Neuron (in vitro differentiated cells): ENCODE results near the gene CMA1.
"Not testable (repeated sequence)": the region's sequence is repeated elsewhere in the genome, so short reads cannot be mapped to it uniquely, and the experiment has no call there.

Source experiments
- H2AFZ ChIP-seq: one replicate; pipeline ENCODE4 v1.6.1; 2013; ENCODE audit warnings: low read depth, mild to moderate bottlenecking, inconsistent platforms, low read length, moderate library complexity
- H3K27me3 ChIP-seq: one replicate; pipeline ENCODE4 v1.6.1; 2013; ENCODE audit warnings: low read length; ENCODE audit not compliant: insufficient read depth
- H3K36me3 ChIP-seq: one replicate; pipeline ENCODE4 v1.6.1; 2013; ENCODE audit warnings: low read length; ENCODE audit not compliant: insufficient read depth
- H3K4me1 ChIP-seq: one replicate; pipeline ENCODE4 v1.6.1; 2013; ENCODE audit warnings: low read length; ENCODE audit not compliant: insufficient read depth
- H3K4me3 ChIP-seq: 2 replicates; pipeline ENCODE4 v1.5.1; 2013; ENCODE audit warnings: mild to moderate bottlenecking, low read length, moderate library complexity
- H3K9me3 ChIP-seq: one replicate; pipeline ENCODE4 v1.6.1; 2013; ENCODE audit warnings: low read length

The CMA1 gene

GRCh38 chr14:24483604-24484252 lies 24.3 kb downstream of the CMA1 start:
- Histone ChIP-seq H3K4me1 (no peaks in the 10 kb centered on the region), H2AFZ (no peak overlapping the region), H3K4me3 (no peak overlapping the region), H3K9me3 (no peaks in the 10 kb centered on the region), H3K36me3 (no peaks in the 10 kb centered on the region), H3K27me3 (no peaks in the 10 kb centered on the region)

- H3K4me1 ChIP-seq, H2AFZ ChIP-seq, H3K4me3 ChIP-seq, H3K36me3 ChIP-seq, H3K27me3 ChIP-seq, H3K9me3 ChIP-seq: not testable (repeated sequence)
Observed at GRCh38 chr14:24482699-24483303, 25.3 kb downstream of the CMA1 start.

- H3K4me1 ChIP-seq: no peaks in the 10 kb centered on the region
- no peak overlapping the region for H3K4me3 ChIP-seq
- no peaks in the 10 kb centered on the region for H3K27me3 ChIP-seq
- no peaks in the 10 kb centered on the region for H3K9me3 ChIP-seq
- no peak overlapping the region for H2AFZ ChIP-seq
- H3K36me3 ChIP-seq: no peaks in the 10 kb centered on the region
Observed at GRCh38 chr14:24481622-24482324, 26.3 kb downstream of the CMA1 start.

- not testable (repeated sequence) for H3K36me3 ChIP-seq, H2AFZ ChIP-seq, H3K9me3 ChIP-seq, H3K4me3 ChIP-seq, H3K27me3 ChIP-seq, H3K4me1 ChIP-seq
Observed at GRCh38 chr14:24479999-24480398, 28.1 kb downstream of the CMA1 start.

GRCh38 chr14:24475261-24475660 lies 32.8 kb downstream of the CMA1 start:
- H3K9me3 ChIP-seq: no peaks in the 10 kb centered on the region
- no peak overlapping the region for H3K4me3 ChIP-seq
- H3K36me3 ChIP-seq: no peaks in the 10 kb centered on the region
- H3K4me1 ChIP-seq: no peaks in the 10 kb centered on the region
- H3K27me3 ChIP-seq: no peaks in the 10 kb centered on the region
- H2AFZ ChIP-seq: no peak overlapping the region

- Histone ChIP-seq H3K9me3 (no peaks in the 10 kb centered on the region), H3K27me3 (no peaks in the 10 kb centered on the region), H3K4me3 (no peak overlapping the region), H3K36me3 (no peaks in the 10 kb centered on the region), H3K4me1 (no peaks in the 10 kb centered on the region), H2AFZ (no peak overlapping the region)
Observed at GRCh38 chr14:24473211-24473610, 34.9 kb downstream of the CMA1 start.

GRCh38 chr14:24470450-24470849 lies 37.6 kb downstream of the CMA1 start:
- not testable (repeated sequence) for H3K4me1 ChIP-seq, H3K27me3 ChIP-seq, H2AFZ ChIP-seq, H3K9me3 ChIP-seq, H3K36me3 ChIP-seq, H3K4me3 ChIP-seq

GRCh38 chr14:24465805-24466204 lies 42.3 kb downstream of the CMA1 start:
- no peaks in the 10 kb centered on the region for H3K27me3 ChIP-seq
- H2AFZ ChIP-seq: no peak overlapping the region
- H3K9me3 ChIP-seq: no peaks in the 10 kb centered on the region
- no peak overlapping the region for H3K4me3 ChIP-seq
- no peaks in the 10 kb centered on the region for H3K4me1 ChIP-seq
- no peaks in the 10 kb centered on the region for H3K36me3 ChIP-seq

- Histone ChIP-seq H3K36me3 (no peaks in the 10 kb centered on the region), H3K9me3 (no peaks in the 10 kb centered on the region), H3K4me1 (no peaks in the 10 kb centered on the region), H3K4me3 (no peak overlapping the region), H2AFZ (no peak overlapping the region), H3K27me3 (no peaks in the 10 kb centered on the region)
Observed at GRCh38 chr14:24465368-24465767, 42.7 kb downstream of the CMA1 start.

- H3K9me3 ChIP-seq: no peaks in the 10 kb centered on the region
- no peak overlapping the region for H3K4me3 ChIP-seq
- H3K27me3 ChIP-seq: no peaks in the 10 kb centered on the region
- H3K4me1 ChIP-seq: no peaks in the 10 kb centered on the region
- H3K36me3 ChIP-seq: no peaks in the 10 kb centered on the region
- no peak overlapping the region for H2AFZ ChIP-seq
Observed at GRCh38 chr14:24463884-24464785, 43.9 kb downstream of the CMA1 start.

GRCh38 chr14:24463017-24463883 lies 44.8 kb downstream of the CMA1 start:
- Histone ChIP-seq H3K36me3 (no peaks in the 10 kb centered on the region), H2AFZ (no peak overlapping the region), H3K4me3 (no peak overlapping the region), H3K27me3 (no peaks in the 10 kb centered on the region), H3K9me3 (no peaks in the 10 kb centered on the region), H3K4me1 (no peaks in the 10 kb centered on the region)

GRCh38 chr14:24461336-24461735 lies 46.7 kb downstream of the CMA1 start:
- Histone ChIP-seq H3K27me3 (no peaks in the 10 kb centered on the region), H3K36me3 (no peaks in the 10 kb centered on the region), H2AFZ (no peak overlapping the region), H3K4me3 (no peak overlapping the region), H3K4me1 (no peaks in the 10 kb centered on the region), H3K9me3 (no peaks in the 10 kb centered on the region)
